Measurements from ENCODE around the gene PNKD.

DNA sequence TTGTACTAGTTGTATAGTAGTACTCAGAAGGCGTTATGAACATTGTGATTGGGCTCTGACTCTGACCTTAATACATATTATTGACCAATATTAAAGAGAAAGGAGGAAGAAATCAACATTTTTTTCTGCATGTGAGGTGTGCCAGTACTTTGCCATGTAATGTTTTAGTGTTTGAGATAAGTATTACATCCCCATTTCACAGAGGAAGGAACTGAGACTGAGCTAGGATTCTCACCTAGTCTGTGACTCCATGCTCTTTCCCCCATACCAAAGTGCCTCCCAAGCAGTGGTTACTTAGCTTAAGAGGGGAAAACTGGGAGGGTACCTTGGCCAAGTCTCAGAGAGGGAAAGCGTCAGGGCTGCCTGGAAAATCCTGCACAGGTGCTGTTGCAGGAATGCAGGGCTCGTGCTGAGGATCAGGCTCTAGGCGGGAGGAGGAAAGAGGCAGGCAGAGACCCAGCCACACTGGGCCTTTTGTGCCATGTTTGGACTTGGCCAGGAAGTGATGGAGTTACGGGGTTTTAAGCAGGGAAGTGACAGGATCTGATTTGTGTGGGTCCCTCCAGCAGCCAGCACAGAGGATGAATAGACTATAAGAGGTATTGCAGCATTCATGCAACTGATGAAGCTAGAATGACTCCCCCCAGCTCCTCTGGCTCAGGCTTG lies 1.7 kb downstream of the PNKD start:
- TF ChIP-seq CTCF (conservative IDR thresholded peaks at IDR 0.05; ENCODE audit: low read depth in 2 of 2) (no peak), ZNF114 (CRISPR knock-in tag; IDR thresholded peaks at IDR 0.05) (no peak), POLR2AphosphoS5 (IDR thresholded peaks at IDR 0.05; ENCODE audit: low read depth) (no peak)
